GM18502 (cell line): Measurements from ENCODE around the gene CXorf38.
"Not testable (repeated sequence)": the region's sequence is repeated elsewhere in the genome, so short reads cannot be mapped to it uniquely, and the experiment has no call there.

ENCODE experiments used
- ATAC-seq: cut with Tn5 transposase; IDR thresholded peaks from one replicate; pipeline ENCODE4 v1.9.1; 2021; ENCODE audit warnings: mild to moderate bottlenecking; ENCODE audit not compliant: unreplicated experiment, poor library complexity

The CXorf38 gene

GRCh38 chrX:40632199-40632598 lies 15.2 kb downstream of the CXorf38 start:
- no peak for ATAC-seq

GRCh38 chrX:40628506-40628905 lies 18.9 kb downstream of the CXorf38 start:
- no peak for ATAC-seq

GRCh38 chrX:40625294-40625693 lies 22.1 kb downstream of the CXorf38 start:
- ATAC-seq: no peak

GRCh38 chrX:40623665-40624064 lies 23.7 kb downstream of the CXorf38 start:
- ATAC-seq: no peak

- no peak for ATAC-seq
These were observed 24.2 kb downstream of the CXorf38 start, which contains the start of gene MPC1L for GRCh38 chrX:40623139-40623536. Gene MPC1L, plus strand, starts transcription at chrX:40623428. Its CDS starts 138 bp downstream, at chrX:40623566.

GRCh38 chrX:40622479-40623138 lies 24.8 kb downstream of the CXorf38 start:
- no peak for ATAC-seq

GRCh38 chrX:40617566-40617965 lies 29.8 kb downstream of the CXorf38 start:
- no peak for ATAC-seq

- no peak for ATAC-seq
These were observed 31.4 kb downstream of the CXorf38 start for GRCh38 chrX:40615976-40616375.

- no peak for ATAC-seq
These were observed 34.9 kb downstream of the CXorf38 start for GRCh38 chrX:40612511-40612910.

- no peak for ATAC-seq
These were observed 40.0 kb downstream of the CXorf38 start for GRCh38 chrX:40607381-40607780.

- ATAC-seq: no peak
These were observed 43.9 kb downstream of the CXorf38 start for GRCh38 chrX:40603446-40603845.

- ATAC-seq: not testable (repeated sequence)
These were observed 57.6 kb downstream of the CXorf38 start for GRCh38 chrX:40589616-40590321.

- ATAC-seq: not testable (repeated sequence)
These were observed 59.7 kb downstream of the CXorf38 start for GRCh38 chrX:40587623-40588022.

GRCh38 chrX:40582811-40583210 lies 64.5 kb downstream of the CXorf38 start:
- ATAC-seq: no peak

- not testable (repeated sequence) for ATAC-seq
These were observed 65.2 kb downstream of the CXorf38 start for GRCh38 chrX:40582178-40582577.

GRCh38 chrX:40581336-40581920 lies 65.9 kb downstream of the CXorf38 start:
- no peak for ATAC-seq

GRCh38 chrX:40580537-40581335 lies 66.6 kb downstream of the CXorf38 start, which contains the start of gene ATP6AP2:
Gene ATP6AP2, plus strand, starts transcription at chrX:40580970. Its CDS starts 96 bp downstream, at chrX:40581066.
- peak; percentile 92 for ATAC-seq

GRCh38 chrX:40579900-40580536 lies 67.3 kb downstream of the CXorf38 start:
- peak; percentile 62 for ATAC-seq

GRCh38 chrX:40579141-40579540 lies 68.2 kb downstream of the CXorf38 start:
- no peak for ATAC-seq
